Measurements from ENCODE around the gene CUEDC1.

Gene CUEDC1

DNA sequence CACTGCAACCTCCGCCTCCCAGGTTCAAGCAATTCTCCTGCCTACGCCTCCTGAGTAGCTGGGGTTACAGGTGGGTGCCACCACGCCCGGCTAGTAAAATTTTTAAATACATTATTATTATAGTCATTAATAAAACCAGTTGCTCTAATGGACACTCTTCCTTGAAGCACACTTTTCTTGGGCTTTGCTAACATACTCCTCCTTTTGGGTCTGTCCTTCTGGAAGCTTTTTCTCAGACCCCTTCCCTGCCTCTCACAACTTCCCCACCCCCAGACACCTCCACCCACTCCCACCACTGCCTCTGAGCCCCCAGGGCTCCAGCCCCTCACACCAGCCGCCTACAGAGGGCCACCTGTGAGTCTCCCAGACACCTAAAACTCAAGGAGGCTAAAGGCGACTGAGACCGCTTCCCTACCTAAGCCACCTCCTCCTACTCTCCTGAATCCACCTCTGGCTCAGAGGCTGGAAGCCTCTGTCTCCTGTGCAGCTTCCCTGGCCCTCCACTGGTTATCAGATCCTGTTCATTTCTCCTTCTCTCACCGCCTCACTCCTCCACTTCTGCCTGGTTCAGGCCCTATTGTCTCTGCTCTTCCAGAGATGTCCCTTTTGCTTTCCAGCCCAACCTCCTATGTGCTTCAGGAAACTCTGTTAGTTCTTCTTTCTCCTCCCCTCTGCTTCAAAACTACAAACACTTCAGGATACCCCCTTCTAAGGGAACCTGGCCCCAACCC lies 2.1 kb upstream of the CUEDC1 start:
- no peak for DNase-seq

DNA sequence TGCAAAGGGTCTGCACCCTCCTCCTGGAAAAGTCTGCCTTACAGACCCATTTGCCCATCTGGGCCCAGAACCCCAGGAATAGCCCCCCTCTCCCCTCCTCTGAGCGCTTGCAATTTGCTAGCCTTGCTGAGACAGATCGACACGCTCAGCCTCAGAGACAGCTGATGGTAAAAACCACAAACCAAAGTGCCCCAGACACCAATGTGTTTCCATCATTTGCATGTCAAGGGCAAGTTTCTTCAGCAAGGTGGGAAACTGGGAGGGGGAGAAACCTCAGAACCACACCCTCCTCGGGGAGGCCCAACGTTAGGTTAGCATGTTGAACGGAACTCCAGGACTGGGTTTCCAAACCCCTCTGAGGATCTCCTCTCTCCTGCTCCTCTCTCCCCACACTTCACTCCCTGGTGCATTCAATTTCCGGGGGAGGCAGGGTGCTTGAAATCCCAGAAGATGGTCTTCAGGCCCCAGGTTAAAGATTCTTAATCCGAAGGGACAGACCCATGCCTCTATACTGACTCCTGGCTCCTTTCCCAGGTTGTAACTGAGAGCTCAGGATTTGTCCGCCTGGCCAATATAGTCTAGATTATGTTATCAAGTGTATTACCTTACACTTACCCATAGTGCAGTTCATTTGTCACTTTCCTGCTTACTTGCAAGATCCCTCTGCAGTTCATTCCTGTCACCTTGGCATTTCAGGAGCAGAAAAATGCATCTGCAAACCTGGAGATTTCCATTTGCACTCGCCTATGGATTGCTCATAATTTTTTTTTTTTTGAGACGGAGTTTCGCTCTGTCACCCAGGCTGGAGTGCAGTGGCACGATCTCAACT lies 1.3 kb upstream of the CUEDC1 start:
- no peak for DNase-seq

DNA sequence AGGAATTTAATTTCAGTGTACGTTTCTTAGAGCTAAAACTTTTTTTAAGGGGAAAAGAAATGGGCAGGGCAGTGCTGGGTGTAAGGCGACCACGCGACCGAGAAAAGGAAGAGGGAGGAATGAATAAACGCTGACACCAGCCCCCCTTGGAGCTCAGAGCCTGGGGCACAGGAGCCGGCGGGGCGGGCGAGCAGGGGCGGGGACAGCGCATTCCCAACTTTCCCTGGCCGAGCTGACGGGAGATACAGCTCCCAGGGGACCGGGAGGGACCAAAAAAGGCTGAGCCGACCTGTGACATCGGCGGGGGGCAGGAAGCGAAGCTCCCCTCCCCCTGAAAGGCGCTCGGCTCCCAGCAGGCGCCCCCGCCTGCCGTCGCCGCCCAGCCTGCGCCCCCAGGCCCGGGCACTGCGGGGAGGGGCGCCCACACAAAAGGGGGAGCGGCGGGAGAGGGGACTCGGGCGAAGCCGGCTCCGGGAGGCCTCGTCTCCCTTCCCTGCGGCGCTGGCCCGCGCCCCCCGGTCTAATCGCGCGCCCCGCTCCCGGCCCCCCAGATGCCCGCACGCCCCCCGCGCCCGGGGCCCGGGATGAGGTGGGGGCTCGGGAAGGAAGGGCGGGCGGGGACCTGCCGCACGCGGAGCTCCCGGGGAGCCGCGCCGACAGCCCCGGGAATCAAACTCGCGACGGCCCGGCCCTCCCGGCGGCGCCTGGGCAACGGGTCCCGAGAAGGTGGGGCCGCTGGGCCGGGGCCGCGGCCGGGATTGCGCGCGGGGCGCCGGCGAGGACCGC lies 622 bp downstream of the CUEDC1 start:
- DNase-seq: peak in 3 of 4 experiments; percentile 35 to 66 (median 62)

DNA sequence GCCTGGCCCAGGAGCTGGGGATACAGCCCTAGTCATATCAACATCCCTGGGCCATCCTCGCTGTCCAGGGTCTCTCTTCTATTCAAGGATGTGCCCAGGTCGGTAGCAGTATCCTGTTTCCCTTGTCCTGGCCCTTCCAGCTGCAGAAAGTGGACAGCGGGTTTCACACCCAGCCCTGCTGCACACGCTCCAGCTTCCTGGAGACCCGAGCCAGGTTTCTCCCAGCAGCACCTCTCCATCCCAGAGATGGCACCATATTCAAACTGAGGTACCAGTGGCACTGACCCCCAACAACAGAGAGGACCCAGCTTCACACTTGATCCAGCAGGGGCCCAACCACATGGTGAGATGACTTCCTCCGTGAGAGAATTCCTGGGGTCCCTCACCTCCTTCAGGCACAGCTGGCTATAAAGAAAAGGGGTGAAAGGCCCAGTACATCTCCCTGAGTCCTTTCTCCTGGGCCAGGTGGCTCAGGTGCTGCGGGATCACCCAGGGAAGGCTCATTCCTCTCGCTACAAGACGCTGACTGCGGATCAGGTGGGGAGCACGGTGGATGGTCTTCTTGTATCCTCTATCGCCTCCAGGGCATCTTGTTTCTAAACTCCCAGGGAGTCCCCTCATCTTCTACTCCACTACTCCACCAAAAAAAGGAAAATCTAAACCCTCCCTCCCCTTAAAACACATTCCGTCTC lies 1.4 kb downstream of the CUEDC1 start:
- no peak for DNase-seq

- DNase-seq: no peak
These were observed 2.0 kb downstream of the CUEDC1 start for GRCh38 chr17:57953219-57953618.

GRCh38 chr17:57949649-57950048 lies 5.6 kb downstream of the CUEDC1 start:
- DNase-seq: peak; percentile 50 to 80 (median 74)

GRCh38 chr17:57948555-57949420 lies 6.4 kb downstream of the CUEDC1 start:
- DNase-seq: peak; percentile 54 to 89 (median 72)

DNA sequence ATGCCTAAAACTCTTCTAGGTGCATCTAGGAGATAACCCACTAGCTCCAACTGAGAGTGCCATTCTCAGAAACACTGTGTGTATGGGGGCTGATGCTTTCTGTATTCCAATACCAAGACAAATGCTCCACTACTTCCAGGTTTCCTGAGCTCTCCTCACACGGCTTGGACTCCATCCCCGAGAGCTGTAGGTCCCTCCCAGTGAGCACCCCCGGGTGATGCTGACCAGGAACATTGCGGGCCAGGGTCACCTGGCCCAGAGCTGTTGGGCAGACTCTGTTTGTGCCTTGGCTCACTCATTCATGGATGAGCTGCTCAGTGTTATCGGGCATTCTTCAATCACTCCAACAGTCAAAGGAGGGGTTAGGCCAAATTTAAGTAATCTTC lies 7.0 kb downstream of the CUEDC1 start:
- DNase-seq: no peak

GRCh38 chr17:57947369-57947768 lies 7.8 kb downstream of the CUEDC1 start:
- DNase-seq: no peak

- peak; percentile 86 to 95 (median 87) for DNase-seq
These were observed 8.3 kb downstream of the CUEDC1 start for GRCh38 chr17:57946798-57947358.

DNA sequence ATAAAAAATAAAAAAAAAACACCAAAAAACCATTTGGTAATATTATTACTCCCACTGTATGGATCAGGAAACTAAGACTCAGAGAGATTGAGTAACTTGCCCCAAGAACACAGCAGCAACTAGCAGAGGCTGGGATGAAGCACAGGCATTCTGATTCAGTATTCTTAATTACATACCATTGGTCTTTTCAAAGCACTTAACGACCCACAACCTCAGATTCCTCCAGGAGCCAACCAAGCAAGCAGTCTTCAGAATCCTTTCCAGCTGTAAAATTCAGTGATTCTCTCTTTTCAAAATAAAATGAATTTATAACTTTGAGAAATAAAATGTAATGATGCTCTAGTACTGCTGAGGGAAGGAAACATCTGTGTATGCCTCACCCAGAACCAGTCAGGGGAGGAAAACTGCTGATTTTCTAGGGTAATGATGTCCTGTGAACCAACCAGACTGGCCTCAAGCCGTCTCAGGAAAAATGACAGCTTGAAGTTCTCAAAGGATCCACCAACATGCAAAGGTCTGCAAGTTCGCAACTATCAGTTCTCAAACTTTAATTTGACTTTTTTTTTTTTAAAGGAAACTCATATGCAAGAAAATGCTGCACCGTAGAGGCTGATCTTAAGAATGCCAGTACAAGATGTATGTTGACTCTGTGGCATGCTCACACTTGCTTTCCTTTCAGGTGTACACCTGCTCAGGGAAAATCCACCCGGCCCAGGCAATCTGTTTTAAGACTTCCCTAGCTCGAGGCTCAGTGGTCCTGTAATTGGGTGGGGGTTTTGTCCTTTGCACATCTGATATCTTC lies 9.0 kb downstream of the CUEDC1 start:
- peak in 2 of 4 experiments; percentile 36 to 43 for DNase-seq

- DNase-seq: no peak
These were observed 10.3 kb downstream of the CUEDC1 start for GRCh38 chr17:57944908-57945307.

DNA sequence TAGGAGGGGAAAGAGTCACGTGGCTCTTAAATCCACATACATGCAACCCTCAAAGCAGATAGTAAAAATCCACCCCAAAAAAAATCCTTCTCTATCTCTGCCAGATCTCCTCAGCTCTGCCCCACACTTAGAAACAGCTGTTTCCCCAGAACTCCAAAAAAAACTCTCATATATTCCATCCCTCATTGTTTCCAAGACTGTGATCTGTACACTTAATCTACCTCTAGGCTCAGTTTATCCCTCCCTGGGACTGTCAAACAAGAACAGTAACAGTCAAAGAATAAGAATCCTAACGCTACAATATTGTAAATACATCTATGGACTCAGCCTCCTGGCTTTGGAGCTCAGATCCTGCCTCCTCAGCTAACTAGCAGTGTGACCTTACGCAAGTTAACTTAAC lies 11.6 kb downstream of the CUEDC1 start:
- no peak for DNase-seq

GRCh38 chr17:57943140-57943539 lies 12.1 kb downstream of the CUEDC1 start:
- peak; percentile 46 to 76 (median 68) for DNase-seq

GRCh38 chr17:57941384-57942370 lies 13.5 kb downstream of the CUEDC1 start:
- no peak for DNase-seq

- no peak for DNase-seq
These were observed 14.4 kb downstream of the CUEDC1 start for GRCh38 chr17:57940653-57941329.

DNA sequence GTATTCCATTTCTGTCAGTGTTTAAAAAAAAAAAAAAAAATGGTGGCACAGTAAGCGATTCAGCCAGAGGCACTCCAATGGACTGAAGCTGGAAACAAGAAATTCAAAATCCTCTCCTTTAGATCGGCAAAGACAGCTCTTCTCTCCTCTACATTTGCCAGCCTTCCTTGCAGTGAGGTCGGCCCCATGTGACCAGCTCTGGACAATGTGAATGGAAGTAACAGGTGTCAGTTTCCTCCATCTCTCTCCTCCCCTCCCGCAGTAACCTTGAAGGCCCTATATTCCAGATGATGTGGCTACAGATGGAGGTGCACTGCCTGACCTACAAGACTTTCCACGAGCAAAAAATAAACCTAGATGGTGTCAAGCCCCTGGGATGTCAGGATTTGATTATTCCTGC lies 15.0 kb downstream of the CUEDC1 start:
- DNase-seq: no peak

DNA sequence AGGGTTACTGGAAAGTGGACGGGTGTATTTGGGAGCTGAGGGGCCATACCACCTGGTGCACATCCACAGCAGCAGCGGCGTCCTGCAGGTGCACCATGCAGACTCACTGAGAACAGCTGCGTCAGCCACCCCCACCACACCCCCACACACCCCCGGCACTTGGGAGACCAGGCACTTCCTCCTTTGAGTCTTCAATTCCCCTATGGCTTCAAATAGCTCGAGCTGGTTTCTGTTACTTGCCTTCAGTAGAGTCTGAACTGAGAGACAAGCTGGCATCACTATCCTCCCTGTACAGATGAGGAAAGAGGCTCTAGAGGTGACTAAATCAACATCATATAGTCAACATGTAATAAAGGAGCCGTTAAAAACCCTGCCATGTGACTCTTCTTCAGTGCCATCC lies 15.4 kb downstream of the CUEDC1 start:
- peak; percentile 67 to 87 (median 81) for DNase-seq
